Measurements from ENCODE around the gene IPO9.

The IPO9 gene

DNA sequence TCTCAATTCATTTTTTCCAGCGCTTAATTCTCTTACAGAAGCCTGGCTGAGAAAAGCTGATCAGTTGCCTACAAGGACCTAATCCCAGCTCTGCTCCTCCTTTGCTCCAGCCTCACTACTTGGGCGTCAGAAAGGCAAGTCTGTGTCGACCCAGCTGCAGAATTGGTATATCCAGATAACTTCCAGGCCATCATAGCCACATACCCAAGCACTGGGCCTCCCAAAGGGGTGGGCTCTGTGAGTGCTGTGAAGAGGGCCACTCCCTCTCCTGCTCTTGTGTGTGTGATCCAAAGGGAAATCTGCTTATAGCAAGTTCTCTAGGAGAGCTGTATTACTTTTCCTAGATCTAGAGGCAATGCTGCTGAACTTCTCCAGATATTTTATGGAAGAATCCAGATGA lies 99.3 kb downstream of the IPO9 start:
- ATAC-seq: no peak

GRCh38 chr1:201930137-201930536 lies 101.2 kb downstream of the IPO9 start:
- ATAC-seq: no peak
- TF ChIP-seq ISL1 (CRISPR knock-in tag; IDR thresholded peaks at IDR 0.05) (no peak), ZC3H10 (CRISPR knock-in tag; IDR thresholded peaks at IDR 0.05) (no peak), TOX (CRISPR knock-in tag; IDR thresholded peaks at IDR 0.05; ENCODE audit: borderline replicate concordance) (no peak), ARNTL (CRISPR knock-in tag; IDR thresholded peaks at IDR 0.05; ENCODE audit: borderline replicate concordance, low read depth) (no peak), TCF4 (CRISPR knock-in tag; IDR thresholded peaks at IDR 0.05; ENCODE audit: borderline replicate concordance) (no peak), ZFP3 (CRISPR knock-in tag; IDR thresholded peaks at IDR 0.05) (no peak)

More for the DNA sequence above, 99.3 kb downstream of the IPO9 start:
- TF ChIP-seq ZNF8 (CRISPR knock-in tag; IDR thresholded peaks at IDR 0.05): no peak
- no peak for TF ChIP-seq ZFP30 (CRISPR knock-in tag; IDR thresholded peaks at IDR 0.05)
- no peak for TF ChIP-seq RARB (CRISPR knock-in tag; IDR thresholded peaks at IDR 0.05)
- no peak for TF ChIP-seq ZFP3 (CRISPR knock-in tag; IDR thresholded peaks at IDR 0.05)
- TF ChIP-seq, protein P1, sequence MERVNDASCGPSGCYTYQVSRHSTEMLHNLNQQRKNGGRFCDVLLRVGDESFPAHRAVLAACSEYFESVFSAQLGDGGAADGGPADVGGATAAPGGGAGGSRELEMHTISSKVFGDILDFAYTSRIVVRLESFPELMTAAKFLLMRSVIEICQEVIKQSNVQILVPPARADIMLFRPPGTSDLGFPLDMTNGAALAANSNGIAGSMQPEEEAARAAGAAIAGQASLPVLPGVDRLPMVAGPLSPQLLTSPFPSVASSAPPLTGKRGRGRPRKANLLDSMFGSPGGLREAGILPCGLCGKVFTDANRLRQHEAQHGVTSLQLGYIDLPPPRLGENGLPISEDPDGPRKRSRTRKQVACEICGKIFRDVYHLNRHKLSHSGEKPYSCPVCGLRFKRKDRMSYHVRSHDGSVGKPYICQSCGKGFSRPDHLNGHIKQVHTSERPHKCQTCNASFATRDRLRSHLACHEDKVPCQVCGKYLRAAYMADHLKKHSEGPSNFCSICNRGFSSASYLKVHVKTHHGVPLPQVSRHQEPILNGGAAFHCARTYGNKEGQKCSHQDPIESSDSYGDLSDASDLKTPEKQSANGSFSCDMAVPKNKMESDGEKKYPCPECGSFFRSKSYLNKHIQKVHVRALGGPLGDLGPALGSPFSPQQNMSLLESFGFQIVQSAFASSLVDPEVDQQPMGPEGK (CRISPR knock-in tag; IDR thresholded peaks at IDR 0.05; ENCODE audit: borderline replicate concordance): no peak
- no peak for TF ChIP-seq ESRRG (CRISPR knock-in tag; IDR thresholded peaks at IDR 0.05)
- no peak for TF ChIP-seq TSHZ2 (CRISPR knock-in tag; IDR thresholded peaks at IDR 0.05)
- TF ChIP-seq ZNF565 (CRISPR knock-in tag; conservative IDR thresholded peaks at IDR 0.05; ENCODE audit: low read depth): no peak
- TF ChIP-seq CSDC2 (CRISPR knock-in tag; IDR thresholded peaks at IDR 0.05): no peak
- no peak for TF ChIP-seq TOX (CRISPR knock-in tag; IDR thresholded peaks at IDR 0.05; ENCODE audit: borderline replicate concordance)
- TF ChIP-seq, protein P2, sequence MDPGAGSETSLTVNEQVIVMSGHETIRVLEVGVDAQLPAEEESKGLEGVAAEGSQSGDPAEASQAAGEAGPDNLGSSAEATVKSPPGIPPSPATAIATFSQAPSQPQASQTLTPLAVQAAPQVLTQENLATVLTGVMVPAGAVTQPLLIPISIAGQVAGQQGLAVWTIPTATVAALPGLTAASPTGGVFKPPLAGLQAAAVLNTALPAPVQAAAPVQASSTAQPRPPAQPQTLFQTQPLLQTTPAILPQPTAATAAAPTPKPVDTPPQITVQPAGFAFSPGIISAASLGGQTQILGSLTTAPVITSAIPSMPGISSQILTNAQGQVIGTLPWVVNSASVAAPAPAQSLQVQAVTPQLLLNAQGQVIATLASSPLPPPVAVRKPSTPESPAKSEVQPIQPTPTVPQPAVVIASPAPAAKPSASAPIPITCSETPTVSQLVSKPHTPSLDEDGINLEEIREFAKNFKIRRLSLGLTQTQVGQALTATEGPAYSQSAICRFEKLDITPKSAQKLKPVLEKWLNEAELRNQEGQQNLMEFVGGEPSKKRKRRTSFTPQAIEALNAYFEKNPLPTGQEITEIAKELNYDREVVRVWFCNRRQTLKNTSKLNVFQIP (CRISPR knock-in tag; IDR thresholded peaks at IDR 0.05; ENCODE audit: borderline replicate concordance, low read depth): no peak
- TF ChIP-seq, protein P3, sequence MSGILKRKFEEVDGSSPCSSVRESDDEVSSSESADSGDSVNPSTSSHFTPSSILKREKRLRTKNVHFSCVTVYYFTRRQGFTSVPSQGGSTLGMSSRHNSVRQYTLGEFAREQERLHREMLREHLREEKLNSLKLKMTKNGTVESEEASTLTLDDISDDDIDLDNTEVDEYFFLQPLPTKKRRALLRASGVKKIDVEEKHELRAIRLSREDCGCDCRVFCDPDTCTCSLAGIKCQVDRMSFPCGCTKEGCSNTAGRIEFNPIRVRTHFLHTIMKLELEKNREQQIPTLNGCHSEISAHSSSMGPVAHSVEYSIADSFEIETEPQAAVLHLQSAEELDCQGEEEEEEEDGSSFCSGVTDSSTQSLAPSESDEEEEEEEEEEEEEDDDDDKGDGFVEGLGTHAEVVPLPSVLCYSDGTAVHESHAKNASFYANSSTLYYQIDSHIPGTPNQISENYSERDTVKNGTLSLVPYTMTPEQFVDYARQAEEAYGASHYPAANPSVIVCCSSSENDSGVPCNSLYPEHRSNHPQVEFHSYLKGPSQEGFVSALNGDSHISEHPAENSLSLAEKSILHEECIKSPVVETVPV (CRISPR knock-in tag; IDR thresholded peaks at IDR 0.05): no peak
- no peak for TF ChIP-seq SNAI2 (CRISPR knock-in tag; IDR thresholded peaks at IDR 0.05)

GRCh38 chr1:201930803-201931202 lies 101.8 kb downstream of the IPO9 start:
- TF ChIP-seq GLIS3 (CRISPR knock-in tag; IDR thresholded peaks at IDR 0.05): no peak
- no peak for TF ChIP-seq ESRRG (CRISPR knock-in tag; IDR thresholded peaks at IDR 0.05)
- no peak for TF ChIP-seq TCF4 (CRISPR knock-in tag; IDR thresholded peaks at IDR 0.05; ENCODE audit: borderline replicate concordance)
- no peak for TF ChIP-seq CSDC2 (CRISPR knock-in tag; IDR thresholded peaks at IDR 0.05)
- TF ChIP-seq SNAI2 (CRISPR knock-in tag; IDR thresholded peaks at IDR 0.05): no peak
- no peak for TF ChIP-seq ZFP3 (CRISPR knock-in tag; IDR thresholded peaks at IDR 0.05)
- no peak for TF ChIP-seq TSHZ2 (CRISPR knock-in tag; IDR thresholded peaks at IDR 0.05)
- no peak for TF ChIP-seq OSR1 (CRISPR knock-in tag; IDR thresholded peaks at IDR 0.05)
- no peak for TF ChIP-seq BACH2 (CRISPR knock-in tag; IDR thresholded peaks at IDR 0.05; ENCODE audit: borderline replicate concordance)
- no peak for TF ChIP-seq PPARA (CRISPR knock-in tag; IDR thresholded peaks at IDR 0.05; ENCODE audit: borderline replicate concordance)
- no peak for TF ChIP-seq ZC3H10 (CRISPR knock-in tag; IDR thresholded peaks at IDR 0.05)
- TF ChIP-seq ZNF565 (CRISPR knock-in tag; conservative IDR thresholded peaks at IDR 0.05; ENCODE audit: low read depth): no peak
- TF ChIP-seq, protein P1 (CRISPR knock-in tag; IDR thresholded peaks at IDR 0.05; ENCODE audit: borderline replicate concordance): no peak
- TF ChIP-seq, protein P2 (CRISPR knock-in tag; IDR thresholded peaks at IDR 0.05; ENCODE audit: borderline replicate concordance, low read depth): no peak
- TF ChIP-seq TOX (CRISPR knock-in tag; IDR thresholded peaks at IDR 0.05; ENCODE audit: borderline replicate concordance): no peak
- no peak for TF ChIP-seq ARNTL (CRISPR knock-in tag; IDR thresholded peaks at IDR 0.05; ENCODE audit: borderline replicate concordance, low read depth)
- ATAC-seq: no peak
